T-helper 17 cell (primary cell): ENCODE results near the gene PSG11. TPM values are rescaled to one million over a fixed set of nuclear protein-coding genes. Genes with fewer than 3 reads are reported as not detected.
"Not testable (repeated sequence)": the region's sequence is repeated elsewhere in the genome, so short reads cannot be mapped to it uniquely, and the experiment has no call there.

Experiments used
- ATAC-seq: fragments of 150-1000 bp; cut with Tn5 transposase; 2 replicates; pipeline ENCODE4 v1.10.0; 2021; ENCODE audit warnings: mild to moderate bottlenecking, moderate library complexity
- DNase-seq, 3 donors: peaks; one replicate each; pipeline versions ENCODE4 v3.0.0 to v3.0.0-alpha.2; 2020 to 2021
- H3K9me3 ChIP-seq: one replicate; pipeline ENCODE4 v1.7.0; 2013; ENCODE audit warnings: low read length, mild to moderate bottlenecking; ENCODE audit not compliant: control insufficient read depth, poor library complexity, severe bottlenecking
- H3K27ac Mint-ChIP-seq: one replicate; pipeline ENCODE4 v1.8.0; 2022; ENCODE audit warnings: mild to moderate bottlenecking, moderate library complexity, mixed read lengths
- H3K27me3 Mint-ChIP-seq: one replicate; pipeline ENCODE4 v1.8.0; 2022; ENCODE audit warnings: mixed read lengths
- H3K36me3 Mint-ChIP-seq: one replicate; pipeline ENCODE4 v1.8.0; 2022; ENCODE audit warnings: low read depth, mixed read lengths
- H3K4me1 Mint-ChIP-seq: one replicate; pipeline ENCODE4 v1.8.0; 2022; ENCODE audit warnings: mild to moderate bottlenecking, mixed read lengths
- H3K4me3 Mint-ChIP-seq: one replicate; pipeline ENCODE4 v1.8.0; 2022; ENCODE audit warnings: mild to moderate bottlenecking, moderate library complexity, mixed read lengths
- total RNA-seq, 4 donors: library from RNA in 2 of 4; stranded (reverse) in 2 of 4; gene quantifications; one replicate each; pipeline ENCODE4 v1.2.3 and lab custom pipeline; 2022 to 2026

PSG11 gene
- total RNA-seq: under 1 TPM; 0.29 to 0.37 TPM
- total RNA-seq (lab: John Stamatoyannopoulos, UW): 0 reads per million in 2 donors

GRCh38 chr19:43026369-43026768, at the start of gene PSG11:
Gene PSG11, minus strand, starts transcription at chr19:43026469. Its CDS starts 97 bp downstream, at chr19:43026372.
- H3K9me3 ChIP-seq, ATAC-seq, H3K36me3 Mint-ChIP-seq, H3K27ac Mint-ChIP-seq, H3K4me3 Mint-ChIP-seq, H3K4me1 Mint-ChIP-seq, DNase-seq: not testable (repeated sequence)
- H3K27me3 Mint-ChIP-seq: peaks cover 37% of the 10 kb centered on the region

- H3K27ac Mint-ChIP-seq, DNase-seq, H3K4me3 Mint-ChIP-seq, H3K36me3 Mint-ChIP-seq, ATAC-seq, H3K4me1 Mint-ChIP-seq, H3K9me3 ChIP-seq: not testable (repeated sequence)
- peaks cover 50% of the 10 kb centered on the region for H3K27me3 Mint-ChIP-seq
Measured at GRCh38 chr19:43062418-43062817, 36.1 kb upstream of the PSG11 start.

- DNase-seq, H3K4me3 Mint-ChIP-seq, H3K4me1 Mint-ChIP-seq, H3K9me3 ChIP-seq, H3K36me3 Mint-ChIP-seq, H3K27ac Mint-ChIP-seq, ATAC-seq: not testable (repeated sequence)
- H3K27me3 Mint-ChIP-seq: peaks cover 40% of the 10 kb centered on the region
Measured at GRCh38 chr19:43061326-43061725, 35.1 kb upstream of the PSG11 start.

- H3K27me3 Mint-ChIP-seq: peaks cover 30% of the 10 kb centered on the region
- H3K27ac Mint-ChIP-seq, ATAC-seq, H3K4me3 Mint-ChIP-seq, H3K36me3 Mint-ChIP-seq, H3K4me1 Mint-ChIP-seq, DNase-seq, H3K9me3 ChIP-seq: not testable (repeated sequence)
Measured at GRCh38 chr19:43060254-43060653, 34.0 kb upstream of the PSG11 start.

GRCh38 chr19:43059482-43059881, 33.2 kb upstream of the PSG11 start:
- H3K4me1 Mint-ChIP-seq, H3K27ac Mint-ChIP-seq, DNase-seq, ATAC-seq, H3K9me3 ChIP-seq, H3K4me3 Mint-ChIP-seq, H3K36me3 Mint-ChIP-seq: not testable (repeated sequence)
- H3K27me3 Mint-ChIP-seq: peaks cover 30% of the 10 kb centered on the region

- H3K27ac Mint-ChIP-seq, H3K9me3 ChIP-seq, ATAC-seq, DNase-seq, H3K4me1 Mint-ChIP-seq, H3K36me3 Mint-ChIP-seq, H3K4me3 Mint-ChIP-seq: not testable (repeated sequence)
- H3K27me3 Mint-ChIP-seq: peaks cover 30% of the 10 kb centered on the region
Measured at GRCh38 chr19:43058440-43058839, 32.2 kb upstream of the PSG11 start.

GRCh38 chr19:43047966-43048365, 21.7 kb upstream of the PSG11 start:
- peaks cover 15% of the 10 kb centered on the region for H3K27me3 Mint-ChIP-seq
- H3K9me3 ChIP-seq, H3K27ac Mint-ChIP-seq, ATAC-seq, DNase-seq, H3K4me1 Mint-ChIP-seq, H3K4me3 Mint-ChIP-seq, H3K36me3 Mint-ChIP-seq: not testable (repeated sequence)

- not testable (repeated sequence) for DNase-seq, ATAC-seq, H3K9me3 ChIP-seq, H3K4me1 Mint-ChIP-seq, H3K4me3 Mint-ChIP-seq, H3K36me3 Mint-ChIP-seq, H3K27ac Mint-ChIP-seq
- peaks cover 27% of the 10 kb centered on the region for H3K27me3 Mint-ChIP-seq
Measured at GRCh38 chr19:43046578-43046977, 20.3 kb upstream of the PSG11 start.

GRCh38 chr19:43043492-43044180, 17.4 kb upstream of the PSG11 start:
- peaks cover 31% of the 10 kb centered on the region for H3K27me3 Mint-ChIP-seq
- not testable (repeated sequence) for DNase-seq, H3K9me3 ChIP-seq, H3K27ac Mint-ChIP-seq, H3K4me1 Mint-ChIP-seq, H3K36me3 Mint-ChIP-seq, H3K4me3 Mint-ChIP-seq, ATAC-seq

- not testable (repeated sequence) for H3K36me3 Mint-ChIP-seq, ATAC-seq
- peaks cover 42% of the 10 kb centered on the region for H3K27me3 Mint-ChIP-seq
Measured at GRCh38 chr19:43031645-43032044, 5.4 kb upstream of the PSG11 start.

GRCh38 chr19:43028866-43029265, 2.6 kb upstream of the PSG11 start:
- no peaks in the 10 kb centered on the region for H3K9me3 ChIP-seq
- Mint-ChIP-seq H3K36me3 (peaks cover 3% of the 10 kb centered on the region), H3K4me3 (no peak overlapping the region), H3K27ac (no peak overlapping the region), H3K4me1 (no peaks in the 10 kb centered on the region), H3K27me3 (peaks cover 42% of the 10 kb centered on the region)
- DNase-seq (no peak), ATAC-seq (no peak)

More at GRCh38 chr19:43031645-43032044, 5.4 kb upstream of the PSG11 start:
- not testable (repeated sequence) for H3K27ac Mint-ChIP-seq, H3K4me3 Mint-ChIP-seq, H3K4me1 Mint-ChIP-seq, DNase-seq, H3K9me3 ChIP-seq

GRCh38 chr19:43027985-43028384, 1.7 kb upstream of the PSG11 start:
- not testable (repeated sequence) for H3K4me1 Mint-ChIP-seq, DNase-seq, H3K27ac Mint-ChIP-seq, ATAC-seq, H3K9me3 ChIP-seq, H3K4me3 Mint-ChIP-seq, H3K36me3 Mint-ChIP-seq
- peaks cover 42% of the 10 kb centered on the region for H3K27me3 Mint-ChIP-seq

GRCh38 chr19:43027061-43027460, 792 bp upstream of the PSG11 start:
- not testable (repeated sequence) for ATAC-seq, H3K4me1 Mint-ChIP-seq, DNase-seq, H3K36me3 Mint-ChIP-seq, H3K4me3 Mint-ChIP-seq, H3K27ac Mint-ChIP-seq, H3K9me3 ChIP-seq
- peaks cover 37% of the 10 kb centered on the region for H3K27me3 Mint-ChIP-seq

GRCh38 chr19:43022098-43022497, 4.2 kb downstream of the PSG11 start:
- not testable (repeated sequence) for DNase-seq, H3K4me1 Mint-ChIP-seq, ATAC-seq, H3K36me3 Mint-ChIP-seq, H3K27ac Mint-ChIP-seq, H3K4me3 Mint-ChIP-seq, H3K9me3 ChIP-seq
- peaks cover 17% of the 10 kb centered on the region for H3K27me3 Mint-ChIP-seq
